T-helper 9 cell (primary cell): ENCODE results near the gene ENTHD1.

Experiments
- DNase-seq: peaks from one replicate; pipeline ENCODE4 v3.0.0-alpha.2; 2020

Gene ENTHD1

DNA sequence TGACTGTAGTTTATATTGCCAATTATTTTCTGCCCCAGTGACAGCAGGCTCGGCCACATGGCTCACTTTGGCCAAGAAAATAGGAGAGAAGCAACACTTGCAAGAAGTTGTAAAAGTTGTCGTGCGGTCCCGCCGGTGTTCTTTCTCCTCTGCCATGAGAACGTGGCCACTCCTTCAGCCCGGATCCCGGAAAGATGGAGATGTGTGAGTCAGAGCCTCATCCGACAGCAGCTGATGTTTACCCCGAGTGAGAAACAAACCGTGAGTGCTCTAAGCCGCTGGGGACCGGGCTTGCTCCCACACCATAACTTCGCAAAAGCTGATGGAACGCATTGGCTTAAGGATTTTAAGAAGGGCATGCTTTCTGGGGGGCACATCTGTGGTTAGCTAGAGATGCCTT lies 166.0 kb downstream of the ENTHD1 start:
- no peak for DNase-seq

DNA sequence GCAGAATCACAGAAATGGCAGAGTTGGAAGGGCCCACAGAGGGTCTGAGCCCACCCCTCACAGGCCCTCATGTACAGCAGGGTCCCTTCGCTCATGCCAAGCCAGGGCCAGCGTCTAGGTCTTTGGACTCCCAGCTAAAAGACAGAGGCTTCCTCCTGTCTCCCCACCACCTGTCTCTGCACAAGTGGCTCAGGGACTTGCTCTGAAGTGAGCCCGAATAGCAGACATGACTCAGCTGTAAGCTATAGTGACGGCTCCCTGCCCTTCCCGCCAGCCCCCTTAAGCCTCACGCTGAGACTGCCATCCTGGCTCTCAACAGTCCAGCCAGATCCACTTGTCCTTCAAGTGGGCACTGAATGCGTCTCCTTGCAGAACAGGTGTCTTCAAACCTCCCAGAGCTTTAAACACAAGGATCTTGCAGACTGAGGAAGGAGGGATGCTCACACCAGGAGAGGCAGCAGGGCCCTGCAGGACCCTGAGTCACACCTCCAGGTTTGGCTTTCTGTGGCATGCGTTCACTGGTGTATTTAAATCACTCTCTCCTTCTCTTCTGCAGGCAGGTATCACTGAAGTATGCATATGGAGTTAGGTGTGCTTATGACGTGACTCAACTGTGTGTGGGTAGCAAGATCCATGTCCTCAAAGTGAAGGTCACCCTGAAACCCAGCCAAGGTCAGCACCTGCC lies 168.1 kb downstream of the ENTHD1 start:
- DNase-seq: no peak

DNA sequence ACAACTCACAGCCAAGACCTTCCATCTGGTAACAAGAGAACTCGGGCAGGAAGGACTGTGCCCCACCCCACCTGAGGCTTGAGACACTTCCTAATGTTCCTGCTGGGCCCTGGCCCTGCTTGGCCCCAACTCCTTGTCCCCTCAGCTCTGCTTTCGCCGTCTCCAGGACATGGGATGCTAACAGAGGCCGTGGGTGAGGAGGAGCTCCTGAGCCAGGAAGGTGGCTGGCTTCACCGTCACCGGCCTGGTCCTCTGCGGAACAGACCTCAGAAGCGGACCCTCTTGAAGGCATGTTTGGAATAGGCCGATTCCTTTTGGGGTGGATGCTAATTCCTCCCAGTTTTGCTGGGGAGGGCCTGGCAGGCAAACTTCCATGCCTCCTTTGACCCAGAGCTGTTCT lies 168.7 kb downstream of the ENTHD1 start:
- DNase-seq: no peak

DNA sequence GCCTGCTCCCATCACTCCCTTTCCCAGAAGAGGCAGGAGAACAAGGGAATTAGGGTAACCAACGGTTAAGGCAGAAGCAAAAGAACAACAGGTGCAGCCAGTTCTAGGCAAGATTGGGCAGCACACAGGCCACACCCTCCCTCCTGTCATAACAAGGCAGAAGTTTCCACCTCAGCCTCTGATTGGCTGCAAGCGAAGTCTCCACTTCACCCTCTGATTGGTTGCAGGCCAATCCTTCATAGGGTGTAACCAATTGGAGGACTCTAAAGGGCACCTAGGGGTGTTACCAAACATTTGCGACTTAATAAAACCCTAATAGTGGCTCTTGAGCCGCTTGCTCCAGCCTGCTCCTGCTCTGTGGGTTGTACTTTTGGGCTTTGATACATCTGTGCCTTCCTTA lies 169.2 kb downstream of the ENTHD1 start:
- DNase-seq: no peak

- no peak for DNase-seq
Observed at GRCh38 chr22:39723899-39724351, 169.6 kb downstream of the ENTHD1 start.

DNA sequence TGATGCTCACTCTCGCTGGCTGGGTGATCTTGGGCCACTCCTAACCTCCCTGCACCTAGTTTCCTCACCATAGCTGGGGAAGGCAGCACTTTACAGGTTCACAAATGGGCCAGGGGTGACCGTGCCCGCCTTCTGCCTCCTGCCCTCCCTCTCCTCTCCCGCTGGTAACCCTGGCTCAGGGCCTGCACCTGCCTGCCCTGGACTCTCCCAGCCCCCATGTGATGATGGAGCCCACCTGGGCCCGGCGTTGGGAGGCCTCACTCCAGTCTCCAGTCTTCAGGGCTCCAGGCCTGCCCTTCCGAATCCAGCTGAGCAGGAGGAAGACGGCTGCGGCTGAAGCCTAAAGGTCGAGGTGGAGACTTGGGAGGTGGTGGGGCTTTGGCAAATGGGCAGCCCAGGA lies 170.1 kb downstream of the ENTHD1 start:
- DNase-seq: no peak

DNA sequence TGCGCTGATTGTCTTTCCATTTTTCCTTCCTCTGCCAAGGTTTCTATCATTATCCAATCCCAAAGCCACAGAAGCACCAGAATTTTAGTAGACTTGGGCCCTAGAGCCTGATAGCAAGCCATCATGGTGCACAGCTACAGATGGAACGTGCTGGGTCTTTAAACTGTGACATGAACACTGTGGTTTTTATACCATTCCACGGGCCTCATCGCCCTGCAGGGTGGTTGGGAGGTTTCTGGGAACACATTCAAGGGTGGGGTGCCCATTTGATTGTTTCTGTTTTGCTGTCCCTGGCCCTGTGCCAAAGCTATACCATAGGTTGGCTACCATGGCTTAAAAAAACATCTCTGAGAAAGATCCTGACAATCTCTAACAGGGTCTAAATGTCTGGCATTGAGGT lies 171.1 kb downstream of the ENTHD1 start:
- no peak for DNase-seq

DNA sequence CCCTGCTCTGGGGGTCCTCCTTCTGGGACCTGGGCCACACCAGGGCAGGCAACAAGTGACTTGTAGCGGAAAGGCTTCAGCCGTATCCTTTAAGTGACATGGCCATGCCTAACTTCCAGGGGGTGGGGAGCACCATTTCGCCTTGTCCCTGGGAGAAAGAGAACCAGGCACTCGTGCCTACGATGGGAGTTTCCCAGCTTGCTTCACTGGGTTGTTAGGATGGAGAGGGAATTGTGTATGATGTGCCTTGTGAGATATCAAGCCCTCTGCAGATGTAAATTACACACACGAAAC lies 171.6 kb downstream of the ENTHD1 start:
- DNase-seq: no peak

DNA sequence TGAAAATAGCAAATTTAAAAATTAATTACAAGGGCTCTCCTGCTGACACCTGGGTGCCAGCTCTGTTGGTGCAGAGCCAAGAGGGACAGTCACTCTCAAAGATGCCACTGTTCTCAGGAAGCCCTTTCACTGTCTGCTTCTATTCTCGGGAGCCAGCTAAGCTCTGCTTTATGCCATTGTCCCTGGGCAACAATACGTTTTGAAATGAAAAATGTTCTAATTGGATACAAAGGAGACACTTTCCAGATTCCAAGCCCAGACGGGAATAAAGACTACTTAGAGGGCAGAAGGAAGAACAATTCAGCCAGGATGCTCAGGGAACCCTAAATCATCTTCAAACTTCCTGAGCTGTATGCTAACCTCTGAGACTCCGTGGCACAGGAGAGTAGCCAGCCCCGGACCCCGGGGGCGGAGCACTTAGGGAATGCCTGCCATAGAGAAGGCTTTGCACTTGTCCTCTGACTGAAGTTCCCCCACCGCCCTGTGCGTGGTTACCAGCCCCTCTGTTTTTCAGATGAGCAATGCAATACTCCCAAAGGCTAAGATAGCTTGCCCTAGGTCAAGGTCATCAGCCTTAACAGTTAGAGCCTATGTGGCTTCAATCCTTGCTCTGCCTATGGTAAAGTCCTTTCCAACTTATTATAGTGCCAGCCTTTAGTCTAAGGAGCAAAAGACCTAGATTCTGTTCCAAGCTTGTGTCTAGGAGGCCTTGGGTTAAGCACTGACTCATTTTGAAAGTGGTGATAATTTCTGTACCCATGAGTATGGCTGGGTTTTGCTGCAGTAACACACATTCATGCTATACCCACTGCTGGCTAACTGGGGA lies 172.1 kb downstream of the ENTHD1 start:
- no peak for DNase-seq

DNA sequence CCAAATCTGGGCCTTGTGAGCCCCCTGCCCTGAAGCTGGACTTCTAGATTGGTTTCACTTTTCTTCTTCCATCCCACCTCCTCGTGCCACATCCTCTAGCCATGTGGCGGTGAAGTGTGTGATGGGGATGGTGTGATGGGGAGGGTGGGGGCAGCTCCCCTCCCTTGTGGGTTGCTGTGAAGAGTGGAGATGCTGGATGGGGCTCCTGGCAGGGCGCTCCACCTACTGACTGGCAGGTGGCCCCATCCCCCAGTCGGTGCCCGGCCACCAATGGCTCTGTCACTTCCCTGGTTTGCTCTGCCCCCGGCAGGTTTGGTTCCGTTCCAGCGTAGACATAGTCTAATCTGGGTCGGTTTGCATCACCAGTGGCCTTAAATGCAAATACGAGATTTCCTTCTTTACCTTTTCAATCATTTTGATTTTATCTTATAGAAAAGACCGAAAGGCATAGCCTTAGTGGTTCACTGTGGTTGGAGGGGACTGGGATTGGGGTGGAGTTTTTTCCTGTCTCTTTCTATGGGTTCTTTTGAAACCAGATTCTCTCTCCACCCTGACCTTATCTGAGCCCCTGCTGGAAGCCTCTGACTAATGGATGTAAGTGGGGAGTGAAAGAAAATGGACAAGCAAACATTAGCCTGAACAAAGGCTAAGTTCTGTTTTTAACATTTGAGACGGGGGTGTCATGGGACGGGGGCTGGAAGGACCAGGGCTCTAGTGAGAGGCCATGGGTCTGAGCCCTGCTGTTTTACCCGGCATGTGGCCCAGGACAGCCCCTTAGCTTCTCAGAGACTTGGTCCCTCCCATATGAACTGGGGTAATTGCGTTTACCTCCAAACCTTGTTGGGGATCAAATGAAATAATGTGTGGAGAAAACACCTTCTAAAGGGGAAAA lies 173.8 kb downstream of the ENTHD1 start:
- no peak for DNase-seq

GRCh38 chr22:39718921-39719475 lies 174.6 kb downstream of the ENTHD1 start:
- DNase-seq: no peak

GRCh38 chr22:39718206-39718605 lies 175.4 kb downstream of the ENTHD1 start:
- DNase-seq: no peak

DNA sequence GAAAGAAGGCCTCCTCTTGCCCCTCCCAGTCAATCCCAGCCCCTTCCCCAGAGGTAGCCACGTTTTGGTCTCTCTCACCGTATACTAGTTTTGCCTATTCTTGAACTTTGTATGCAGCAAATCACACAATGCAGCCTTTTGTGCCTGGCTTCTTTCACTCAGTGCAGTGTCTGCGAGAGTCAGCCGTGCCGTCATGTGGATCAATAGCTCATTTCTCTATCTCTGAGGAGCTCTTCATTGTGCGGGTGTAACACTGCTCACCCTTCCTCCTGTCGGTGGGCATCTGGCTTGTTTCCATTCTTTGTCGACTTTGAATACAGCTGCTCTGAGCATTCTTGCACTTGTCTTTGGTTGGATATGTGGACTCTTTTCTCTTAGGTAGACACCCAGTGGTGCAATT lies 176.5 kb downstream of the ENTHD1 start:
- DNase-seq: no peak

GRCh38 chr22:39716534-39716933 lies 177.0 kb downstream of the ENTHD1 start:
- DNase-seq: no peak

DNA sequence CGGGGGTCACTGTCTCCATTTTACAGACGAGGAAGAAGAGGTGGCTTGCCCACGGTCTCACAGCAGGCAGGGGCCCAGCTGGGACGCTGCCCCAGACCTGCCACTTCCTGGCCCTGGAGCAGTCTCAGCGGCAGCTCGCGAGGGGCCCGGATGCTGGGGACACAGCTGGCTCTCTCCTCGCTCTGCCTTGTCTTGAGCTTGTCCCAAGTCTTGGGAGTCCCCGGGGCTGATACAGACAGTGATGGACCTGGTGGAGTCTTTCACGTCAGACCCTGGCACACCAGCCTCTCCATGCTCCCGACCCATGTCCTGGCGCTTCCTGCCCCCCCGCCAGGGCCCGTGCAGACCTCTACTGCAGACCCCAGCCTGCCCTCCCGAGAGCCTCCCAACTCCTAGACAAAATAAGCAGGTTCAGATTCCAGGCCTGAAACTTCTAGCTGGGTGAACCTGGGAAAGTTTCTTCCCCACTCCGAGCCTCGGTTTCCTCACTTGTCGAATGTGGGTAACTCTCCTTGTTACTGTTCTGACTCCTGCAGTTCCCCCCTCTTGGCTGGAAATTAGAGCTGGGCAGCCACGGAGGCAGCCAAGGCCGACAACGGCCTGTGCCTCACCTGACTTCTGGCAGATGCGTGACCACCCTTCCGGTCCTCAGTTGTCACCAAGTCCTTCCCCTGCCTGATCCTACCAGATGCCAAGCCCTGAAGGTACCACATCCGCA lies 177.6 kb downstream of the ENTHD1 start:
- no peak for DNase-seq

- no peak for DNase-seq
Observed at GRCh38 chr22:39714321-39714720, 179.2 kb downstream of the ENTHD1 start.

- no peak for DNase-seq
Observed at GRCh38 chr22:39713799-39714290, 179.7 kb downstream of the ENTHD1 start.

DNA sequence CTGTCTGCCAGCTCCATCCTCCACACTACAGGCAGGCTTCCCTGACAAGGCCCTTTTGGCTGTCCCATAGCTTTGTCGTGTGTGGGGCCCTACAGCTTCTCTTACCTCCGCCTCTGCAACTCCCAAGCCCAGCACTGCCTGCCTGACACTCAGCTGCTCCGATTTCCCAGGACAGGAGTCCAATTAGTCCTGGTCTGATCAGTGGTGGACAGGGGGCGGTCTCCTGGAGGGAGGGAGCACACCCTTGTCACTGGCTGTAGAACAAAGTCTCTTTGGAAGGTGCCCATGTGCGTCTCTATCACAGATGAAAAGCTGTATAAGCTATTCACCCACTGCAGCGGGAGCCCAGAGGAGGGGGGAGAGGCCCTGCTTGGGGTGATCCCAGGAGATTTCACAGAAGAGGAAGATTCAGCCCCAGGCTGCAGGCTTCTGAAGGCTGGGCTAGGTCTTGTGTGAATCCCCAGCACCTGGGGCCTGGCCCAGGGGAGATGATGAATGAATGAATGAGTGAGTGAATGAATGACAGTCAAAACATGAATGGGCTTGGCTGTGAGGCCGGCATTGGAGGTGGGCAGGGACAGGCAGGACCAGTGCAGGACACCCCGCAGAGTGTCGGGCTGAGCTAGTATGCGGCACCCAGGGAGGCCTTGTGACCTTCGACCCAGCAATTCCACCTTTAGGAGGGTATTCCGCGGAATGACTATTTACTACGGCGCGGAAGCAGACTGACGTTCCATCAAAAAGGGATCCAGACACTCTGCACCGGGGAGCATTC lies 180.6 kb downstream of the ENTHD1 start:
- DNase-seq: no peak

GRCh38 chr22:39712081-39712480 lies 181.5 kb downstream of the ENTHD1 start:
- DNase-seq: no peak

DNA sequence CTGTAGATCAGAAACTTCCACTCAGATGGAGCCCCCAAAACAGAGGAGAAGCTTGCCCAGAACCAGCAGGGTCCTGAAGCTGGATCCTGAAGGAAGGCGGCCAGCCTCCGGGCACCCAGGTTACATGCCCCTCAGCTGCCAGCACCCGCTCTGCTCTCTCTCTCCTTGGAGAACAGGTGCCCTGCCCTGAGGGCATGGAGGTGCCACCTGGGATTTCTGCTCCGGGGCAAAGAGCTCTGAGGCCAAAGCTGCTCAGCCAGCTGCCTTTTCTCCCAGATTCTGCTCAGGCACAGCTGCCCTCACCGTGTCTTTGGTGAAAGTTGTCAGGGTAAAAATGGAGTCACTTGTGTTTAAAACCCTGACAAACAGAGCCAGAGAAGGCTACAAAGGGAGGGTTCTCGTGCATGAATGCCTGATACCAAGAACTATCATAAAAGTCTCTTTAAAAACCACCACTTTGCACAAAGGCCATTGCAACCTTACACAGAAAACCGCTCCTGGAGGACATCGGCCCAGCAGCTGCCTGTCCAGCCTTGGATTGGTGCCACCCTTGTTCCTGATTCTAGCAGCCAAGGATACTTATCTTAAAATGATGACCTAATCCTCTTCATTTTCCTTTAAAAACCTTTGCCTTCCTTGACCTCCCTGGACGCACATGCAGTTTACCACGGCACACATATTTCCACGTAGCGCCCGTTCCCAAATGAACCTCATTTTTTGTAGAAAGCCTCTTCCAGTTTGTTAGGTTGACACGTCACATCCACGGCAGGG lies 183.0 kb downstream of the ENTHD1 start:
- no peak for DNase-seq

DNA sequence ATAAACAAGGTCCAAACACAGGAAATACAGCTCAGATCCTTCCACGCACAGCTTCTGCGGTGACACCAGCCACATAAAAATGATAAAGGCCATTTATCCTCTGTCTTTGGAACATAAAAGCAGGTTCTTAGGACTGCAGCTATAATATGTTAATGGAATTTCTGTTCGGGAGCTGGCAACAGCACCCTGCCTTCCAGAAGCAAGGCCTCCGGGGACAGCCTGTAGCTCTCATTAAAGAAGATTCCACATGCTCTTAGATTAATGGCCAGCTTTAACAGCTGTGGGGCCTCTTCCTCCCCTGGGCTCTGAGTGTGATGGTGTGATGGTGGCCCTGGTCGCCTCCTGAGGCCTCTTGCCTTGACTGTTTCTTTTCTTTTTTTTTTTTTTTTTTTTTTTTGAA lies 185.7 kb downstream of the ENTHD1 start:
- DNase-seq: no peak
